Thyroid gland (tissue), 4 donors: ENCODE data around the gene PLA2G2E.

Experiments used
- POLR2A ChIP-seq, 2 donors: fragments of 450-650 bp; IDR thresholded peaks; one replicate each; pipeline ENCODE4 v1.6.1; 2017; ENCODE audit warnings: antibody characterized with exemption in 2 of 2, mild to moderate bottlenecking in 2 of 2, moderate library complexity in 1 of 2
- TF ChIP-seq, protein P1 (sequence below), 6 experiments: fragments of 200-600 bp in 3 of 6; fragments of 450-650 bp in 3 of 6; sonication (generic) in 3 of 6; IDR thresholded peaks; one replicate each; pipeline ENCODE4 v1.5.1; 2016 to 2019; ENCODE audit warnings: antibody characterized with exemption in 6 of 6, mild to moderate bottlenecking in 2 of 6, inconsistent platforms in 1 of 6, moderate library complexity in 1 of 6

DNA sequence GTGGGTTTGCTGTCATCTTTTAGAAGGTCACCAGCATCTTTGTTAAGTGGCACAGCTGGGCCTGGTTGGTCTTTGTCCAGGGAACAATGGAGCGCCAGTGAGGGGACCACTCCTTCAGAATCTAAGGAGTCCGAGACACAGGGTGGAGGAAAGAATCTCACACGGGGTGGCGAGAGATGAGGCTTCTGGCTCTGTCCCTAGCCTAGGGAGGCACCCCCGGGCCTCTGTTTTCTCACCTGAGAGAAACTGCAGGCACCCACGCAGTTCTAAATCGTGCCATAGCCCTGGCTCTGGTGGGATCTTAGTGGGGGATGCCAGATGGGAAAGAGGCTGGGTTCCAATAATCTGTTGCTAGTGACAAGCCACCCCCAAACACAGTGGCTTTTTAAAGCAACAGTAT is 10.9 kb upstream of the PLA2G2E start:
- no peak for TF ChIP-seq POLR2A (IDR thresholded peaks at IDR 0.05)
- TF ChIP-seq, protein P1, sequence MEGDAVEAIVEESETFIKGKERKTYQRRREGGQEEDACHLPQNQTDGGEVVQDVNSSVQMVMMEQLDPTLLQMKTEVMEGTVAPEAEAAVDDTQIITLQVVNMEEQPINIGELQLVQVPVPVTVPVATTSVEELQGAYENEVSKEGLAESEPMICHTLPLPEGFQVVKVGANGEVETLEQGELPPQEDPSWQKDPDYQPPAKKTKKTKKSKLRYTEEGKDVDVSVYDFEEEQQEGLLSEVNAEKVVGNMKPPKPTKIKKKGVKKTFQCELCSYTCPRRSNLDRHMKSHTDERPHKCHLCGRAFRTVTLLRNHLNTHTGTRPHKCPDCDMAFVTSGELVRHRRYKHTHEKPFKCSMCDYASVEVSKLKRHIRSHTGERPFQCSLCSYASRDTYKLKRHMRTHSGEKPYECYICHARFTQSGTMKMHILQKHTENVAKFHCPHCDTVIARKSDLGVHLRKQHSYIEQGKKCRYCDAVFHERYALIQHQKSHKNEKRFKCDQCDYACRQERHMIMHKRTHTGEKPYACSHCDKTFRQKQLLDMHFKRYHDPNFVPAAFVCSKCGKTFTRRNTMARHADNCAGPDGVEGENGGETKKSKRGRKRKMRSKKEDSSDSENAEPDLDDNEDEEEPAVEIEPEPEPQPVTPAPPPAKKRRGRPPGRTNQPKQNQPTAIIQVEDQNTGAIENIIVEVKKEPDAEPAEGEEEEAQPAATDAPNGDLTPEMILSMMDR (IDR thresholded peaks at IDR 0.05): no peak
